ENCODE results near the gene RPS6KA3.

RPS6KA3 gene

DNA sequence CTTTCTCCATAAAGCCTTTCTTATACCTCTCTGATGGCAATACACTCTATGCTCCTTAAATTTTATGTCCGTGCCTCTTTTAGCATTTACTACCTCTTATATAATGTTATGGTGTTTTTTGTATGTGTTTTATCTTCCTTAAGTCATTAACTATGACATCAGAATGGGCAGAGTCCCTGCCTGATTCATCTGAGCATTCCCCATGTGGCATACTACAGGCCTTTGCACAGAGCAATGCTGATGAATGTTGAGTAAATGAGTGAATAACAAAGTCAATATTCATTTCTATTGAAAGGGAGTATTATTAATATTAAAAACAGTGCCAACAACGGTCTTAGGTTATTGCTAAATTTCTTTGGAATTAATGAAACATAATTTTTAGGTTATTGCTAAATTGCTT, 18.8 kb upstream of the RPS6KA3 start:
- ATAC-seq (ENCODE audit: low read depth) (no peak), DNase-seq (ENCODE audit: low spot score) (no peak)
- no peaks in the 10 kb centered on the region for H3K4me1 ChIP-seq (ENCODE audit: insufficient read depth, poor library complexity, severe bottlenecking)
- no peaks in the 10 kb centered on the region for H3K27me3 ChIP-seq (ENCODE audit: insufficient read depth, poor library complexity, severe bottlenecking)
- H3K9me3 ChIP-seq (ENCODE audit: severe bottlenecking), result no peaks in the 10 kb centered on the region
- H3K36me3 ChIP-seq (ENCODE audit: low read depth), result no peaks in the 10 kb centered on the region
- H3K27ac ChIP-seq (ENCODE audit: poor library complexity, severe bottlenecking), result no peak overlapping the region
- H3K4me3 ChIP-seq (ENCODE audit: severe bottlenecking), result no peak overlapping the region
- TF ChIP-seq CTCF (IDR thresholded peaks at IDR 0.05; ENCODE audit: poor library complexity, severe bottlenecking), result no peak

DNA sequence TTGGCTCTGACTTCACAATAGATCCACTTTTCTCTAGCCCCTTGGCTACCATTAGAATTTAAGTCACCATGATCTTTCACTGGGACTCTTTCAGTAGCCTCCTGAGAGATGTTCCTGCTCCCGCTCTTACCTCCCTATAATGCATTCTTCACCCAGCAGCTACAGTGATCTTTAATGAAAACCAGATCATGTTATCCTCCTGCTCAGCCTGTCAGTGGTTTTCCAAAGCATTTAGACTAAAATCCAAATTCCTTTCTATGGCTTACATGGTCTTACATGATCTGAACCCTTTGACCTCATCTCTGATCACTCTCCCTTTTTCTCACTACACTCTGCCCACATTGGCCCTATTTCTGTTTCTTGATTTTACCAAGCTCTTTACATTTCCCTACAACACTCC, 18.3 kb upstream of the RPS6KA3 start:
- ATAC-seq (ENCODE audit: low read depth) (no peak), DNase-seq (ENCODE audit: low spot score) (no peak)
- Histone ChIP-seq H3K4me1 (ENCODE audit: insufficient read depth, poor library complexity, severe bottlenecking) (no peaks in the 10 kb centered on the region), H3K9me3 (ENCODE audit: severe bottlenecking) (no peaks in the 10 kb centered on the region), H3K36me3 (ENCODE audit: low read depth) (no peaks in the 10 kb centered on the region), H3K4me3 (ENCODE audit: severe bottlenecking) (no peak overlapping the region), H3K27ac (ENCODE audit: poor library complexity, severe bottlenecking) (no peak overlapping the region), H3K27me3 (ENCODE audit: insufficient read depth, poor library complexity, severe bottlenecking) (no peaks in the 10 kb centered on the region)
- TF ChIP-seq CTCF (IDR thresholded peaks at IDR 0.05; ENCODE audit: poor library complexity, severe bottlenecking), result no peak

DNA sequence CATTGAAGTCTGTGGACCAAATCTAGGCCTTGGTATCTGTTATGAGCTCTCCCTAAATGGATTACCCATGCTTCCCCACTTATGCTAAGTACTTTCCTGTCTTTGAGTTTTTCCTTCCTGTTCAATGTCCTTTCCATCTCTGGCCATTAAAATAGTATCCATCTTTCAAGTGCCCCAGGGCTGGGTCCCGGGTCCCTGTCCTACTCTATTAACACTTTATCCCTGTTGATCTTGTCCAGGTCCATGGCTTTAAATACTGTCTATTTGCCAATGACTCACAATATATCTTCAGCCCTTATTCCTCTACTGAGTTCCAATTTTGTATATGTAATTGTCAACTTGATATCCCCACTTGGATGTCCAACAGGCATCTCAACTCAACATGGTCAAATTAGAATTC, 17.7 kb upstream of the RPS6KA3 start:
- no peak for TF ChIP-seq CTCF (IDR thresholded peaks at IDR 0.05; ENCODE audit: poor library complexity, severe bottlenecking)
- H3K4me1 ChIP-seq (ENCODE audit: insufficient read depth, poor library complexity, severe bottlenecking), result no peaks in the 10 kb centered on the region
- no peak overlapping the region for H3K27ac ChIP-seq (ENCODE audit: poor library complexity, severe bottlenecking)
- H3K27me3 ChIP-seq (ENCODE audit: insufficient read depth, poor library complexity, severe bottlenecking), result no peaks in the 10 kb centered on the region
- no peaks in the 10 kb centered on the region for H3K36me3 ChIP-seq (ENCODE audit: low read depth)
- no peaks in the 10 kb centered on the region for H3K9me3 ChIP-seq (ENCODE audit: severe bottlenecking)
- no peak overlapping the region for H3K4me3 ChIP-seq (ENCODE audit: severe bottlenecking)
- ATAC-seq (ENCODE audit: low read depth) (no peak), DNase-seq (ENCODE audit: low spot score) (no peak)

GRCh38 chrX:20280938-20281337, 14.2 kb upstream of the RPS6KA3 start:
- Histone ChIP-seq H3K4me3 (ENCODE audit: severe bottlenecking) (no peak overlapping the region), H3K27ac (ENCODE audit: poor library complexity, severe bottlenecking) (no peak overlapping the region), H3K4me1 (ENCODE audit: insufficient read depth, poor library complexity, severe bottlenecking) (no peaks in the 10 kb centered on the region), H3K27me3 (ENCODE audit: insufficient read depth, poor library complexity, severe bottlenecking) (no peaks in the 10 kb centered on the region), H3K9me3 (ENCODE audit: severe bottlenecking) (no peaks in the 10 kb centered on the region), H3K36me3 (ENCODE audit: low read depth) (no peaks in the 10 kb centered on the region)
- no peak for TF ChIP-seq CTCF (IDR thresholded peaks at IDR 0.05; ENCODE audit: poor library complexity, severe bottlenecking)
- ATAC-seq (ENCODE audit: low read depth), result no peak
- DNase-seq (ENCODE audit: low spot score), result no peak

- Histone ChIP-seq H3K4me1 (ENCODE audit: insufficient read depth, poor library complexity, severe bottlenecking) (peaks cover 19% of the 10 kb centered on the region), H3K9me3 (ENCODE audit: severe bottlenecking) (no peaks in the 10 kb centered on the region), H3K27ac (ENCODE audit: poor library complexity, severe bottlenecking) (no peak overlapping the region), H3K4me3 (ENCODE audit: severe bottlenecking) (no peak overlapping the region), H3K36me3 (ENCODE audit: low read depth) (no peaks in the 10 kb centered on the region), H3K27me3 (ENCODE audit: insufficient read depth, poor library complexity, severe bottlenecking) (no peaks in the 10 kb centered on the region)
- no peak for TF ChIP-seq CTCF (IDR thresholded peaks at IDR 0.05; ENCODE audit: poor library complexity, severe bottlenecking)
- DNase-seq (ENCODE audit: low spot score), result no peak
- no peak for ATAC-seq (ENCODE audit: low read depth)
These were observed 7.4 kb upstream of the RPS6KA3 start for GRCh38 chrX:20274121-20274520.
